Chondrocyte (in vitro differentiated cells): ENCODE measurements around the gene VOPP1. TPM values are rescaled to one million over a fixed set of nuclear protein-coding genes. Genes with fewer than 3 reads are reported as not detected.

Source experiments
- DNase-seq: peaks from one replicate; pipeline ENCODE4 v3.0.0; 2021; ENCODE audit warnings: mixed read lengths, low spot score
- H3K27ac Mint-ChIP-seq: one replicate; pipeline ENCODE4 v1.8.0; 2021; ENCODE audit warnings: mild to moderate bottlenecking, moderate library complexity, mixed read lengths; ENCODE audit not compliant: unreplicated experiment
- H3K27me3 Mint-ChIP-seq: 2 replicates; pipeline ENCODE4 v1.8.0; 2021; ENCODE audit warnings: low read depth, mixed read lengths
- H3K36me3 Mint-ChIP-seq: 2 replicates; pipeline ENCODE4 v1.8.0; 2021; ENCODE audit warnings: low read depth, mixed read lengths
- H3K4me1 Mint-ChIP-seq: 2 replicates; pipeline ENCODE4 v1.8.0; 2021; ENCODE audit warnings: low read depth, mild to moderate bottlenecking, mixed read lengths
- H3K4me3 Mint-ChIP-seq: one replicate; pipeline ENCODE4 v1.8.0; 2021; ENCODE audit warnings: mild to moderate bottlenecking, moderate library complexity, mixed read lengths; ENCODE audit not compliant: unreplicated experiment
- H3K9me3 Mint-ChIP-seq: 2 replicates; pipeline ENCODE4 v1.8.0; 2021; ENCODE audit warnings: low read depth, mixed read lengths
- CTCF ChIP-seq: fragments of 200-600 bp; sonication (generic); IDR thresholded peaks from 2 replicates; pipeline ENCODE4 v1.5.0; 2021; ENCODE audit warnings: antibody characterized with exemption, mild to moderate bottlenecking, moderate library complexity
- total RNA-seq: library from RNA; stranded (reverse); gene quantifications from 3 replicates; pipeline ENCODE4 v1.2.1, GENCODE V29; 2021

VOPP1 gene
- total RNA-seq, 1 donor from 2014 or later: 69.2 TPM

DNA sequence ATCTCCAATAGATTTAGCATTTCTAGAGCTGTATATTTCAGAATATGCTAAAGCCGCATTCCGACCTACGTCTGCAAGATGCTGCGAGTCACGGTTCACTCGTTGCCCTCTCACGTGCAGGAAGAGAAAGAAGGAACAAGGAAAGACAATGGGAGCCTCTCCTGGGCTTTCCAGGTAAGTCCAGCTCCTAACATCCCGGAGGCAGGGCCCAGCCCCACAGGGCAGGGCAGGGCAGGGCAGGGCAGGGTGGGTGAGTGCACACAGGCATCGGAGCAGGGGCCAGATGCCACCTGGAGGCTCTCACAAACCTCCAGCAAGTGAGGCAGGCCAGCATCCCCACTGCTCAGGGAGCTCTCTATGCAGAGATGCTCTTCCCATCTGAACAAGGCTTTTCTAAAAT, 50.8 kb downstream of the VOPP1 start:
- no peak overlapping the region for H3K4me3 Mint-ChIP-seq
- no peak for DNase-seq
- H3K9me3 Mint-ChIP-seq: no peaks in the 10 kb centered on the region
- no peaks in the 10 kb centered on the region for H3K27me3 Mint-ChIP-seq
- peaks cover 14% of the 10 kb centered on the region for H3K36me3 Mint-ChIP-seq
- no peak for TF ChIP-seq CTCF
- no peak overlapping the region for H3K27ac Mint-ChIP-seq
- peaks cover 45% of the 10 kb centered on the region for H3K4me1 Mint-ChIP-seq

DNA sequence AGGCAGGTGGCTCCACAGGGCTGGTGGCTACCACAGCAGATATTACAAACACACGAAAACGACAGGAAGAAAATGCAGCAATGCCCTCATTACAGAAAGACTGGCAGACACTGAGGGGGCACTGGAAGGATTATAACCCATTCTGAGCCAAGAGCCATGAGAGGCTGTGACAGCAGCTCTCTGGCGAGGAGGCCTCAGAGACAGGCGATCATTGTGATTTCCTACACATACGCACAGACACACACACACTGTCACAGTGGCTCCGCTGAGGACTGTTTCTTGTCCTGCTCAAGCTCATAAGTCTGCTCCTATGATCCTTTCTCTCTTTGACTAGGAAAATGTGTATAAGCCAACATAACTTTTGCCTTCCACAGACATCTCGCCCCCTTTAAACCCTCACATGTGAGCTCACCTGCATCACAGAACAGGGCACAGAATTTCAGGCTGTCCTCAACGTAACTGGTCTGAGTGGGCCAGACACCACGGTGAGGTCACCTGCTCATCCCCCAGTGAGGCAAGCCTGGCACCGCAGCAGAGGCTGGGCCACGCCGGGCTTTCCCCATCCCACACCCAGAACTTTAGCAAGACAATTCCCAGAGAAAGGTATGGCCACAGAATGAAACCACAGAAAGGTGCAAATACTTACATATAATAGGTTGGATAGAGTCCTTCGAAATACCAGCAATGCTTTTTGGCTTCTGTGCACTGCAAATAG, 51.7 kb downstream of the VOPP1 start:
- no peak overlapping the region for H3K27ac Mint-ChIP-seq
- H3K27me3 Mint-ChIP-seq: no peaks in the 10 kb centered on the region
- DNase-seq: no peak
- no peaks in the 10 kb centered on the region for H3K9me3 Mint-ChIP-seq
- no peak overlapping the region for H3K4me3 Mint-ChIP-seq
- peaks cover 14% of the 10 kb centered on the region for H3K36me3 Mint-ChIP-seq
- peaks cover 51% of the 10 kb centered on the region for H3K4me1 Mint-ChIP-seq
- TF ChIP-seq CTCF: no peak

DNA sequence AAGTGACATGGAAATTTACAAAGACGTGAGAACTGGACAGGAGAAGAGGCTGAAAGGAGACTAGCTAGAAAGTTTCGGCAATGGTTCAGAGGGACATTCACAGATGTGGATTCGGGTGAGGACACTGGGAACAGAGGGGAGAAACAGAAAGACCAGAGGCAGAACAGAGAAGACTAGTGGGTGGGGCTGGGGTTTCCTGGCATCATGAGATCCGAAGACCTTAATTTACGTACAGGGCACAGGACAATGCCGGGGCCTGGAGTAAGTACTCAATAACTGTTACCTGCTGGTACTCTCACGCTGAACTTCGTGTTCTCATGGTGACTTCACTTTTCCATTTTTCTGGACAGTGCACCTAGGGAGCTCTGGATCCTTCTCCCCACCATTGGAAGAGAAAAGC, 53.5 kb downstream of the VOPP1 start:
- no peak overlapping the region for H3K4me3 Mint-ChIP-seq
- no peak for DNase-seq
- TF ChIP-seq CTCF: no peak
- no peak overlapping the region for H3K27ac Mint-ChIP-seq
- peaks cover 43% of the 10 kb centered on the region for H3K4me1 Mint-ChIP-seq
- peaks cover 15% of the 10 kb centered on the region for H3K36me3 Mint-ChIP-seq
- H3K9me3 Mint-ChIP-seq: no peaks in the 10 kb centered on the region
- H3K27me3 Mint-ChIP-seq: no peaks in the 10 kb centered on the region

- peaks cover 15% of the 10 kb centered on the region for H3K36me3 Mint-ChIP-seq
Measured at GRCh38 chr7:55517936-55518689, 54.2 kb downstream of the VOPP1 start.

More at GRCh38 chr7:55517936-55518689, 54.2 kb downstream of the VOPP1 start:
- no peaks in the 10 kb centered on the region for H3K27me3 Mint-ChIP-seq
- no peak overlapping the region for H3K4me3 Mint-ChIP-seq
- no peaks in the 10 kb centered on the region for H3K9me3 Mint-ChIP-seq
- H3K4me1 Mint-ChIP-seq: peaks cover 36% of the 10 kb centered on the region
- no peak for TF ChIP-seq CTCF
- no peak overlapping the region for H3K27ac Mint-ChIP-seq
- DNase-seq: no peak
